ENCODE results near the gene GOLGA8R. TPM values are rescaled to one million over a fixed set of nuclear protein-coding genes. Genes with fewer than 3 reads are reported as not detected.
"Not testable (repeated sequence)": the region's sequence is repeated elsewhere in the genome, so short reads cannot be mapped to it uniquely, and the experiment has no call there.

Gene GOLGA8R
- total RNA-seq, 2 donors from 2014 or later, result 1.2 to 1.6 TPM

- intact Hi-C loops (cut with DNase I, micrococcal nuclease); DNase-seq; ATAC-seq: not testable (repeated sequence)
Measured at GRCh38 chr15:30361404-30361803, 52.7 kb downstream of the GOLGA8R start.

GRCh38 chr15:30360990-30361389 lies 53.1 kb downstream of the GOLGA8R start:
- DNase-seq, result not testable (repeated sequence)

GRCh38 chr15:30355043-30355442 lies 59.0 kb downstream of the GOLGA8R start:
- ATAC-seq; intact Hi-C loops (cut with DNase I, micrococcal nuclease); DNase-seq: not testable (repeated sequence)

More at GRCh38 chr15:30360990-30361389, 53.1 kb downstream of the GOLGA8R start:
- intact Hi-C loops (cut with DNase I, micrococcal nuclease); ATAC-seq: not testable (repeated sequence)

Other genes with a start within 250 kb of the GOLGA8R start
- gene CHRFAM7A, start 20.7 kb downstream of the GOLGA8R start, total RNA-seq, result 1 to 10 TPM in 1 of 2 donors, under 1 TPM in 1; 0.85 to 2.0 TPM
- under 1 TPM in 1 of 2 donors, not detected in 1; 0.43 TPM for gene GOLGA8Q, start 137.8 kb upstream of the GOLGA8R start, total RNA-seq
- gene GOLGA8H, start 189.8 kb upstream of the GOLGA8R start, total RNA-seq, result under 1 TPM in 1 of 2 donors, not detected in 1; 0.47 TPM

Data from left colon (tissue), 2 donors.